Activated naive CD4-positive, alpha-beta T cell treated with anti-CD3 and anti-CD28 coated beads, Interleukin-2, amount 50 U/mL, for 16 hours (primary cell): ENCODE data around the gene SDK1.
"Not testable (repeated sequence)": the region's sequence is repeated elsewhere in the genome, so short reads cannot be mapped to it uniquely, and the experiment has no call there.

ENCODE experiments used
- DNase-seq: peaks from one replicate; pipeline ENCODE4 v3.0.0-alpha.2; 2020

Gene SDK1

GRCh38 chr7:4270268-4270667 is 969.2 kb downstream of the SDK1 start:
- DNase-seq, result no peak

GRCh38 chr7:4270941-4271715 is 970.1 kb downstream of the SDK1 start:
- DNase-seq, result no peak

GRCh38 chr7:4271716-4272015 is 970.6 kb downstream of the SDK1 start:
- DNase-seq, result no peak

GRCh38 chr7:4272141-4272540 is 971.1 kb downstream of the SDK1 start:
- no peak for DNase-seq

GRCh38 chr7:4273566-4274230 is 972.6 kb downstream of the SDK1 start:
- DNase-seq, result no peak

GRCh38 chr7:4274286-4274685 is 973.2 kb downstream of the SDK1 start:
- no peak for DNase-seq

- no peak for DNase-seq
These were observed 976.9 kb downstream of the SDK1 start for GRCh38 chr7:4277936-4278335.

- DNase-seq, result no peak
These were observed 978.2 kb downstream of the SDK1 start for GRCh38 chr7:4279216-4279615.

GRCh38 chr7:4281231-4281993 is 980.4 kb downstream of the SDK1 start:
- no peak for DNase-seq

- DNase-seq, result no peak
These were observed 981.6 kb downstream of the SDK1 start for GRCh38 chr7:4282434-4283223.

GRCh38 chr7:4286351-4286750 is 985.3 kb downstream of the SDK1 start:
- DNase-seq, result no peak

- no peak for DNase-seq
These were observed 987.8 kb downstream of the SDK1 start for GRCh38 chr7:4288791-4289394.

GRCh38 chr7:4297165-4297917 is 996.3 kb downstream of the SDK1 start:
- DNase-seq, result no peak

GRCh38 chr7:4297918-4298219 is 996.8 kb downstream of the SDK1 start:
- no peak for DNase-seq

GRCh38 chr7:4299431-4299830 is 998.4 kb downstream of the SDK1 start:
- DNase-seq, result no peak

GRCh38 chr7:4302203-4302905 is 1001.3 kb downstream of the SDK1 start:
- DNase-seq, result no peak

GRCh38 chr7:4307316-4308204 is 1006.5 kb downstream of the SDK1 start:
- DNase-seq, result no peak

GRCh38 chr7:4308205-4308590 is 1007.1 kb downstream of the SDK1 start:
- DNase-seq, result no peak

- DNase-seq, result not testable (repeated sequence)
These were observed 1012.9 kb downstream of the SDK1 start for GRCh38 chr7:4313911-4314310.

- not testable (repeated sequence) for DNase-seq
These were observed 1013.3 kb downstream of the SDK1 start for GRCh38 chr7:4314316-4314715.
